Astrocyte (in vitro differentiated cells and primary cell): ENCODE measurements around the gene ZFAND4.

Experiments used
- EZH2 ChIP-seq: IDR thresholded peaks from 2 replicates; pipeline ENCODE4 v1.6.1; 2012; ENCODE audit warnings: mild to moderate bottlenecking, low read length, inconsistent platforms; ENCODE audit not compliant: insufficient read depth
- TF ChIP-seq, protein P1 (sequence below): IDR thresholded peaks from 2 replicates; pipeline ENCODE4 v1.5.1; 2011; ENCODE audit warnings: low read depth, mild to moderate bottlenecking, inconsistent platforms, low read length, moderate library complexity; ENCODE audit not compliant: insufficient read depth

DNA sequence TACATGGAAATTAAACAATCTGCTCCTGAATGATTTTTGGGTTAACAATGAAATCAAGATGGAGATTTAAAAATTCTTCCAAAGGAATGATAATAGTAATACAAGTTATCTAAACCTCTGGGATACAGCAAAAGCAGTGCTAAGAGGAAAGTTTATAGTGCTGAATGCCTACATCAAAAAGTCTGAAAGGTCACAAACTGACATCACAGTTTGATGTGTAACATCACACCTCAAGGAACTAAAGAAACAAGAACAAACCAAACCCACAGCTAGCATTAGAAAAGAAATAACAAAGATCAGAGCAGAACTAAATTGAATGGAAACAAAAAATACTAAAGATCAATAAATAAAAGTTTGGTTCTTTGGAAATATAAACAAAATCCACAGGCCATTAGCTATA, 17.4 kb downstream of the ZFAND4 start:
- TF ChIP-seq, protein P1, sequence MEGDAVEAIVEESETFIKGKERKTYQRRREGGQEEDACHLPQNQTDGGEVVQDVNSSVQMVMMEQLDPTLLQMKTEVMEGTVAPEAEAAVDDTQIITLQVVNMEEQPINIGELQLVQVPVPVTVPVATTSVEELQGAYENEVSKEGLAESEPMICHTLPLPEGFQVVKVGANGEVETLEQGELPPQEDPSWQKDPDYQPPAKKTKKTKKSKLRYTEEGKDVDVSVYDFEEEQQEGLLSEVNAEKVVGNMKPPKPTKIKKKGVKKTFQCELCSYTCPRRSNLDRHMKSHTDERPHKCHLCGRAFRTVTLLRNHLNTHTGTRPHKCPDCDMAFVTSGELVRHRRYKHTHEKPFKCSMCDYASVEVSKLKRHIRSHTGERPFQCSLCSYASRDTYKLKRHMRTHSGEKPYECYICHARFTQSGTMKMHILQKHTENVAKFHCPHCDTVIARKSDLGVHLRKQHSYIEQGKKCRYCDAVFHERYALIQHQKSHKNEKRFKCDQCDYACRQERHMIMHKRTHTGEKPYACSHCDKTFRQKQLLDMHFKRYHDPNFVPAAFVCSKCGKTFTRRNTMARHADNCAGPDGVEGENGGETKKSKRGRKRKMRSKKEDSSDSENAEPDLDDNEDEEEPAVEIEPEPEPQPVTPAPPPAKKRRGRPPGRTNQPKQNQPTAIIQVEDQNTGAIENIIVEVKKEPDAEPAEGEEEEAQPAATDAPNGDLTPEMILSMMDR, result no peak
- no peak for TF ChIP-seq EZH2
